GM21825 (cell line): Measurements from ENCODE around the gene PGK1.
"Not testable (repeated sequence)": the region's sequence is repeated elsewhere in the genome, so short reads cannot be mapped to it uniquely, and the experiment has no call there.

ENCODE experiments used
- ATAC-seq: cut with Tn5 transposase; IDR thresholded peaks from one replicate; pipeline ENCODE4 v1.9.1; 2021; ENCODE audit warnings: mild to moderate bottlenecking, moderate library complexity; ENCODE audit not compliant: unreplicated experiment

The PGK1 gene

DNA sequence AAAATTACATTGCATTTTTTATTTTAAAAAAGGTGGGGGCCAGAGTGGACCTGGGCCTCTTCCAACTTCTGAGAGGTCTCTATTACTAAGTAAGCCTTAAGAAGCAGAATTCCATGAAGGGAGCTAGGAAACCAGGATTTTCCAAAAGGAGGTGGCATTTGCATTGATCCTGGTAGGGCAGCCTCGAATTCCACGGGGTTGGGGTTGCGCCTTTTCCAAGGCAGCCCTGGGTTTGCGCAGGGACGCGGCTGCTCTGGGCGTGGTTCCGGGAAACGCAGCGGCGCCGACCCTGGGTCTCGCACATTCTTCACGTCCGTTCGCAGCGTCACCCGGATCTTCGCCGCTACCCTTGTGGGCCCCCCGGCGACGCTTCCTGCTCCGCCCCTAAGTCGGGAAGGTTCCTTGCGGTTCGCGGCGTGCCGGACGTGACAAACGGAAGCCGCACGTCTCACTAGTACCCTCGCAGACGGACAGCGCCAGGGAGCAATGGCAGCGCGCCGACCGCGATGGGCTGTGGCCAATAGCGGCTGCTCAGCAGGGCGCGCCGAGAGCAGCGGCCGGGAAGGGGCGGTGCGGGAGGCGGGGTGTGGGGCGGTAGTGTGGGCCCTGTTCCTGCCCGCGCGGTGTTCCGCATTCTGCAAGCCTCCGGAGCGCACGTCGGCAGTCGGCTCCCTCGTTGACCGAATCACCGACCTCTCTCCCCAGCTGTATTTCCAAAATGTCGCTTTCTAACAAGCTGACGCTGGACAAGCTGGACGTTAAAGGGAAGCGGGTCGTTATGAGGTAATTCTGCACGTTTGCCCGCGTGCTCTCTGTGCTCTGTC lies at the start of gene PGK1:
Gene PGK1 (plus strand): TSS at position 626 of the 824 bp plus-strand sequence. CDS start 93 bp downstream, at position 719.
- peak; percentile 96 for ATAC-seq

GRCh38 chrX:78063687-78064086 lies 40.4 kb upstream of the PGK1 start:
- ATAC-seq: no peak

- ATAC-seq: no peak
Observed at GRCh38 chrX:78064152-78064551, 39.9 kb upstream of the PGK1 start.

DNA sequence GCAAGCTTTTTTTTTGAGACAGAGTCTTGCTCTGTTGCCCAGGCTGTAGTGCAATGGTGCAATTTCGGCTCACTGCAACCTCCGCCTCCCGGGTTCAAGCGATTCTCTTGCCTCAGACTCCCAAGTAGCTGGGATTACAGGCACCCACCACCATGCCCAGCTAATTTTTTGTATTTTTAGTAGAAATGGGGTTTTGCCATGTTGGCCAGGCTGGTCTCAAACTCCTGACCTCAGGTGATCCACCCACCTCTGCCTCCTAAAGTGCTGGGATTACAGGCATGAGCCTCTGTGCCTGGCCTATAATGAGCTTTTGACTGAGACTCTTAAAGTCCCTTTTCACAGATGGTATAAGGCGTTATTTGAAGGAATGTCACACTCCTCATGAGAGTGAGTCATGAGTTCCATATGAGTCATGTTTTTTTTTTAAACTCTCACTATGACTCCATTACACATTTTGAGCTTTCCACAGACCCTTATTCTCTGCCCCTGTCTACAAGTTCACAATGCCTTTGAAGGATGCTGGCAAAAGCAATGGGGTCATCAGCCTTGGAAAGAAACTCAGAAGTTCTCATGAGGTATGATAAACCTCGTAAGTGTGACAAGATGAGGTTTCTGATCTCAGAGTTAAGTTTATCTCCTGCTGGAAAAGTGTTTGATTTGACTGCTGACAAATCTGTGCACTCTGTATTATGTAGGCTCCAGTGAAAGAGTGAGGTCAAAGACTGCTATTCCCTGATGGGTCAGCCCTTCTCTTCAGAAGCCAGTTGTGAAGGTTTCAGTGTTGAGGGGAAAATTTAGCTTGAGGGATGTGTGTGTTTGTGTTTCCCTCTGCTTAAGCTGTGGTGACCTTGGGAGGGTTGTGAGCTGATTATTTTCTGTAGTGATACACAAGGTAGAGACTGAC lies 39.1 kb upstream of the PGK1 start:
- peak; percentile 79 for ATAC-seq

GRCh38 chrX:78066110-78066509 lies 37.9 kb upstream of the PGK1 start:
- ATAC-seq: no peak

DNA sequence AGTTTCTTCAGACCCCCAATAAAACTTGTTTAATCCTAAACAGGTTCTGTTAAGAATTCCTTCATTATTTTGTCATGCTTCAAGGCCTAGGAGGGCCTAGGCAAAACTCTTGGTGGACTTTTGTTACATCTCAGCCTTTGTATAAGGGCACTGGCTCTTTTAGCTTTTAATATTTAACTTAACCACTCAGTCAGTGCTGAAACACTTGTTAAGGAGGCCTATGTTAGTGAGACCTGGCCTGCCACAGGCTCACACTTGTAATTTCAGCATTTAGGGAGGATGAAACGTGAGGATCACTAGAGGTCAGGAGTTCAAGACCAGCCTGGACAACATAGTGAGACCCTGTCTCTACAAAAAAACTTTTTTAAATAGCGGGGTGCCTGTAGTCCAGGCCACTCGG lies 32.7 kb upstream of the PGK1 start:
- no peak for ATAC-seq

- ATAC-seq: not testable (repeated sequence)
Observed at GRCh38 chrX:78073147-78074077, 30.6 kb upstream of the PGK1 start.

- ATAC-seq: no peak
Observed at GRCh38 chrX:78074088-78074487, 30.0 kb upstream of the PGK1 start.

DNA sequence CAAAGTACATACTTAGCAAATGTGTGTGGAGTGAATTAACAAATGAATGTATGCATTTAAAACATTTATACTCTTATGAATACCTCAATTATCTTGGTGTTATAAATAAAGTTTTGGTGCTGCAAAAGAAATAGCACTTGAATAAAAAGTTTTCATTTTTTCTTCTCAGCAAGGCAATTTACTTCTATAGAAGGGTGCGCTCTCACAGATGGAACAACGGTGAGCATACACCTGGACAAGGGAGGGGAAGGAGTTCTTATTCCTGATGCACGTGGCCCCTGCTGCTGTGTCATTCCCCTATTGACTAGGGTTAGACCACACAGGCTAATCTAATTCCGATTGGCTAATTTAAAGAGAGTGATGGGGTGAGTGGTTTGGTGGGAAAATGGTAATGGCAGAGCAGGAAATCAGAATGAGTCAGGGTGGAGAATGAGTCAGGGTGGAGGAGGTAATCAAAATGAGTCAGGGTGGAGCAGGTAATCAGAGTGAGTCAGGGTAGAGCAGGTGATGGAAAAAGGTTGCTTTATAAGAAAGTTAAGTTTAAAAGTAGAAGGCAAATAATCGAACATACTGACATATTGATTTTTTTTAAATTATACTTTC lies 28.2 kb upstream of the PGK1 start:
- ATAC-seq: no peak

- ATAC-seq: not testable (repeated sequence)
Observed at GRCh38 chrX:78081413-78081812, 22.6 kb upstream of the PGK1 start.

DNA sequence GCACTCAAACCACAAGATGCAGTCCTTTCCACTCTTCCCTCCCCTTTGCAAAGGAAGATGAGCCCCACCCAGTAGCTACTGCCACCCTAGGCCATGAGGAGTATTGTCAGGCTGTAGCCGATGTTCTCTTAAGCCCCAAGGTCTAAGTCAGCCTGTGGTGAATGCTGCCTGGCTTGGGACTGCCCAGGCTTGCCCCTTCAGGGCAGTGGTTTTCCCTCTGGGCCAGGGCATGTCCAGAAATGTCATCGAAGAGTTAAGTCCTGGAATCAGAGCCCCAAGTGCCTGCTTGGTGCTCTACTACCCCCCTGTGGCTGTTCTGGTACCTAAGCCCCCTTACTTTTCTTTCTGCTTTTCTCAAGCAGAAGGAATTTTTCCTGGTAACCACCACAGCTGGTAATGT lies 11.8 kb upstream of the PGK1 start:
- ATAC-seq: peak; percentile 78

GRCh38 chrX:78098108-78098507 lies 5.9 kb upstream of the PGK1 start:
- no peak for ATAC-seq

- no peak for ATAC-seq
Observed at GRCh38 chrX:78102091-78102490, 2.0 kb upstream of the PGK1 start.

DNA sequence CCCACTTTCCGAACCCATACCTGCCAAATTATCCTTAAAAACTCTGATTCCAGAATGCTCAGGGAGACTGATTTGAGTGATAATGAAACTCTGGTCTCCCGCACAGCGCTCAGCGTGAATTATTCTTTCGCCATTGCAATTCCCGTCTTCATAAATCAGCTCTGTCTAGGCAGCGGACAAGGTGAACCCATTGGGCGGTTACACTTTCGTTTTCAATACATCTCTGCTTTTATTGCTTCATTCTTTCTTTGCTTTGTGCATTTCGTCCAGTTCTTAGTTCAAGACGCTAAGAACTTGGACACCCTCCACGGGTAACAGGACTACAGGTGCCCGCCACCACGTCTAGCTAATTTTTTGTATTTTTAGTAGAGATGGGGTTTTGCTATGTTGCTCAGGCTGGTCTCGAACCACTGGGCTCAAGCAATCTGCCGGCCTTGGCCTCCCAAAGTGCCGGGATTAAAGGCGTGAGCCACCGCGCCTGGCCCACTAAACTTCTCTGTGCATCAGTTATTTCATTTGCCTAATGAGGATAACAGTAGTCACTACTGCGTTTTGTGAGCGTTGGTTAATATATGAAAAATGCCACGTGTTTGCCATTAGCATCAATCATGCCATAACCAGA lies 936 bp upstream of the PGK1 start:
- ATAC-seq: no peak

- no peak for ATAC-seq
Observed at GRCh38 chrX:78104447-78105176, 564 bp downstream of the PGK1 start.

DNA sequence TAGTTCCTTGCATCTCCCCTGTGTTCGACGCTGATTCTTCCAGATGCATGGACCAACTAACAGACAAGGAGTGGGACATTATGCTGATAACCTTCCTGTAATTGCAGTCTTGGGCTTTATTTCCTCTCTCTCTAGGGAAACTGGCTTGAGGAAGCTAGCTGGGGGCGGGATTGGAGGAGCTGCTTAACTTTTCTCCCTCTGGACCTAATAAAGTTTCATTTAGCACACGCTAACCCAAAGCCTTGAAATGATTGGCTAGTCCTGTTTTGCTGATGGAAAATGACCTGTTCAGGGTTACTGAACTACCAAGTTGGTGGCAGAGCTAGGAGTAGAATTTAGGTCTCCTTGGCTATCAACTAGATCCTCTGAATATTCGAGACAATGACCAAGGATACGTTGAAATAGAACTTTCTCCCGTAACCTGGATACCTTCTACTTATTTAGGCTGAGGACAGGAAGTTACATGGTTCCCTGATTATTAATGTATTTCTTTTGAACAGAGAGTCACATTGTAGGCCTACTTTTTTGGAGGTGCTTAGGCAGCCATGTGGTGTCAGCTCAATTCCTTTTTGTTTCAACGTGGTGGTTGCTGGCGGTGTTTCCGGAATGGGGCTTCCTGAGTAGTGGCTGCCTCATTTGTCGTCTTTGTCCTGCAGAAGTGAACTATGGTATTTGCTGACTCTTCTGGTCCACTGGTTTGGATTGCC lies 2.0 kb downstream of the PGK1 start:
- no peak for ATAC-seq

DNA sequence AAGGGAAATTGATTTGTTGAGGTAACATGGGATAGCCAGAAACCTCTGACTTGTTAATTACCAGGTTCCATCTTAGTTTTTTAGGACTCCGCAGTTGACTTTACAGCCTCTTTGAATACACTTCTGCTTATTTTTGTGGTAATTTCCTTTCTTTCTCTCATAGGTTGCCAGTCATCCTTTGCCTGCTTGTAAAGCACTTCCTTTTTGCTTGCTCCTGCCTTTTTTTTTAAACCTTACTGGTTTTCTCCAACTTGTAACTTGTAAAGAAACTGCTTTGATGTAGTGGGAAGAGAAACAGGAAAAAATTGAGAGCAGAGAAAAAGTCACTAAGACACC lies 2.6 kb downstream of the PGK1 start:
- ATAC-seq: no peak

GRCh38 chrX:78109458-78109857 lies 5.4 kb downstream of the PGK1 start:
- no peak for ATAC-seq
